Measurements from ENCODE around the gene SFXN5.
"Not testable (repeated sequence)": the region's sequence is repeated elsewhere in the genome, so short reads cannot be mapped to it uniquely, and the experiment has no call there.

SFXN5 gene

GRCh38 chr2:73093601-73094218 is 22.2 kb upstream of the SFXN5 start:
- H3K27ac ChIP-seq (ENCODE audit: low read length); H3K9ac ChIP-seq (ENCODE audit: low read depth, low read length); H3K27me3 ChIP-seq (ENCODE audit: insufficient read depth, low read length): not testable (repeated sequence)

DNA sequence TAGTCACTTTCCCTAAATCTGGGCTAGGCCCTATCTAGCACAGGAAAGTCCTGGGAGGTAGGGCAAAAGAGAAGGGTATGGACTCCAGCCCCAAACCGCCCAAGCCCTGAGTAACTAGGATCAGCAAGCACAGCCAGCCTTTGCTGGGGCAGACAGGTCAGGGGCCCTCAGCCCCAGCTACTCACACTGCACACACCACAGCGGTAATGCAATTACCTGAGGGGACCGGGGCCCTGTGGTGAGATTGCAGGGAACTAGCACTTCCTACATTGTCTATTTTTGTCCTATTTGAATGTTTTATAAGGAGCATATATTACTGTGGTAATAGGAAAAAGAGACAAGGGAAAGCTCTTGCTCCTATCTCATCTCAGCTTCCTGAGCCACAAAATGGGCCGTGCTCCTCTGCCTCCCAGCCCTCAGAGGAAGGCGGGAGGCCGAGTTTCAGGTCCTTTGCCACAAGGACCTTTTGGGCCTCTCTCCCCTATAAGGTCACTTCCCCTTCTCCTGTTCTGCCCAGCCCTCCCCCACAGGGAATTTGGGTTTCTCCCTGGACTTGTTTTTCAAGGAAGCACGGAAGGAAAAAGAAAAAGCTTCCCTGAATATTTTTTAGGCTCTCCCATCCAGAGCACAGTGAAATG is 20.8 kb upstream of the SFXN5 start:
- no peaks in the 10 kb centered on the region for H3K27me3 ChIP-seq (ENCODE audit: insufficient read depth, low read length)
- no peak overlapping the region for H3K9ac ChIP-seq (ENCODE audit: low read depth, low read length)
- no peaks in the 10 kb centered on the region for H3K36me3 ChIP-seq (ENCODE audit: insufficient read depth, low read depth, low read length)
- no peak overlapping the region for H3K27ac ChIP-seq (ENCODE audit: low read length)
- H3K4me1 ChIP-seq (ENCODE audit: insufficient read depth, low read length), result no peaks in the 10 kb centered on the region
- no peaks in the 10 kb centered on the region for H3K9me3 ChIP-seq (ENCODE audit: insufficient read depth, low read depth, low read length)
- H3K4me3 ChIP-seq (ENCODE audit: low read length), result no peak overlapping the region

More at GRCh38 chr2:73093601-73094218, 22.2 kb upstream of the SFXN5 start:
- not testable (repeated sequence) for H3K4me3 ChIP-seq (ENCODE audit: low read length); H3K4me1 ChIP-seq (ENCODE audit: insufficient read depth, low read length); H3K36me3 ChIP-seq (ENCODE audit: insufficient read depth, low read depth, low read length); H3K9me3 ChIP-seq (ENCODE audit: insufficient read depth, low read depth, low read length)

DNA sequence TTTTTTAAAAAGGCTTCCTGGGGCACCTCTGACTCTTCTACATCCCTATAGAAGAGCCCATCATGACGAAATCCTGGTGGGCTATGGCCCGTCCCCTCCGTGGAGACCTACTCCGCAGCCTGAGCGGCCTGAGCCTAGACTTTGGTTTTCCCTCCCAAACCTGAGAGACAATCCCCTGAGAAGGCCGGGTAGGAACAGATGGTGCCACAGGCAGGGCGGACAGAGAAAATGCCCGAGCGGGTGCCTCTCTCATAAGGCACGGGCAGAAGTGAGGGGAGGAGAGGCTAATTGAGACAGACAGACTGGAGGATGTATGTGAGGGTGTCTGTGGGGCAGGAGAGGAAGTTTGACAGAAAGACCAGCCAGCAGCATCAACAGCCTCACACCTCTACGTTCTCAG is 20.2 kb upstream of the SFXN5 start:
- H3K4me1 ChIP-seq (ENCODE audit: insufficient read depth, low read length), result no peaks in the 10 kb centered on the region
- no peaks in the 10 kb centered on the region for H3K27me3 ChIP-seq (ENCODE audit: insufficient read depth, low read length)
- no peaks in the 10 kb centered on the region for H3K36me3 ChIP-seq (ENCODE audit: insufficient read depth, low read depth, low read length)
- no peak overlapping the region for H3K4me3 ChIP-seq (ENCODE audit: low read length)
- no peak overlapping the region for H3K9ac ChIP-seq (ENCODE audit: low read depth, low read length)
- no peaks in the 10 kb centered on the region for H3K9me3 ChIP-seq (ENCODE audit: insufficient read depth, low read depth, low read length)
- no peak overlapping the region for H3K27ac ChIP-seq (ENCODE audit: low read length)

GRCh38 chr2:73091164-73091563 is 19.7 kb upstream of the SFXN5 start:
- Histone ChIP-seq H3K36me3 (ENCODE audit: insufficient read depth, low read depth, low read length) (no peaks in the 10 kb centered on the region), H3K27me3 (ENCODE audit: insufficient read depth, low read length) (no peaks in the 10 kb centered on the region), H3K9me3 (ENCODE audit: insufficient read depth, low read depth, low read length) (no peaks in the 10 kb centered on the region), H3K4me1 (ENCODE audit: insufficient read depth, low read length) (no peaks in the 10 kb centered on the region), H3K4me3 (ENCODE audit: low read length) (no peak overlapping the region), H3K27ac (ENCODE audit: low read length) (no peak overlapping the region), H3K9ac (ENCODE audit: low read depth, low read length) (no peak overlapping the region)

- H3K4me1 ChIP-seq (ENCODE audit: insufficient read depth, low read length), result peaks cover 5% of the 10 kb centered on the region; the same call in 1 of the 2 replicates
- H3K36me3 ChIP-seq (ENCODE audit: insufficient read depth, low read depth, low read length), result no peaks in the 10 kb centered on the region
- no peaks in the 10 kb centered on the region for H3K9me3 ChIP-seq (ENCODE audit: insufficient read depth, low read depth, low read length)
- H3K4me3 ChIP-seq (ENCODE audit: low read length), result no peak overlapping the region
- no peak overlapping the region for H3K9ac ChIP-seq (ENCODE audit: low read depth, low read length)
- no peaks in the 10 kb centered on the region for H3K27me3 ChIP-seq (ENCODE audit: insufficient read depth, low read length)
- H3K27ac ChIP-seq (ENCODE audit: low read length), result no peak overlapping the region
Measured at GRCh38 chr2:73089270-73090030, 17.9 kb upstream of the SFXN5 start.

DNA sequence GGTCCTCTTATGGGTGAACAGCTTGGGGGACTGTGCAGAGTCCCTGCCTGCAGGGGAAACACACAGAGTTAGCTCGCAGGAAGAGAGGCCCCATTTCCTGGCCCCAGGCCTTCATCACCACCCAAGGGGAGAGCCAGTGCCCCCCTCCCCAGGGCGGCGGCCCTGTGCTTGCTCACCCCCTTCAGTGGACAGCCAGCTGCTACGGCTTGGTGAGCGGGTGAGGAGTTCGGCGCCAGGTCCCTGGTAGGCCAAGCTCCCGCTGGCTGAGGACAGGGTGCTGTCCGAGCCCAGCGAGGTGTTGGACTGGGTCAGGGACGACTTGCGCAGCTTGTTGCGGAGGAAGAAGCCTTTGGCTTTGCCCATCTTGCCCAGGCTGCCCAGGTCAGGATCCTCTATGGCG is 17.2 kb upstream of the SFXN5 start:
- H3K4me3 ChIP-seq (ENCODE audit: low read length), result no peak overlapping the region
- H3K36me3 ChIP-seq (ENCODE audit: insufficient read depth, low read depth, low read length), result no peaks in the 10 kb centered on the region
- peaks cover 5% of the 10 kb centered on the region; the same call in 1 of the 2 replicates for H3K4me1 ChIP-seq (ENCODE audit: insufficient read depth, low read length)
- no peaks in the 10 kb centered on the region for H3K9me3 ChIP-seq (ENCODE audit: insufficient read depth, low read depth, low read length)
- no peaks in the 10 kb centered on the region for H3K27me3 ChIP-seq (ENCODE audit: insufficient read depth, low read length)
- no peak overlapping the region for H3K9ac ChIP-seq (ENCODE audit: low read depth, low read length)
- H3K27ac ChIP-seq (ENCODE audit: low read length), result no peak overlapping the region

DNA sequence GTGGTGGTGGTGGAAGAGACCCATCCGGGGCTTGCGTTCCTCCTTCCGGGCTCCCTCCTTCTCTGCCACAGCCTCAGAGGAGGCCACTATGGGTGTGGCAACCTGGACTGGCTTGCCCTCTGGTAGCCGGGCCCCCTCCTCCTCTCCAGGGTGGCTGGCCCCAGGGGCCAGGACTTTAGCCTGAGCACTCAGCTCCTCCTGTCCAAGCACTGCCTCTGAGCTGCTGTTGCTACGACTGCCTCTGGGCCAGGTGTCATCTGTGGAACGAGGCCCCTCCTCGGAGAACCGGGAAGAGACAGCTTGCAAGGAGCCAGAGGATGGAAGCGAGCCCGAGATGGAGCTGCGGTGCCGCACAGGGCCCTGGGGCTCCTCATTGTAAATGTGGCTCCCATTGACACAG is 16.7 kb upstream of the SFXN5 start:
- peaks cover 5% of the 10 kb centered on the region; the same call in 1 of the 2 replicates for H3K4me1 ChIP-seq (ENCODE audit: insufficient read depth, low read length)
- H3K27me3 ChIP-seq (ENCODE audit: insufficient read depth, low read length), result no peaks in the 10 kb centered on the region
- no peak overlapping the region for H3K27ac ChIP-seq (ENCODE audit: low read length)
- H3K36me3 ChIP-seq (ENCODE audit: insufficient read depth, low read depth, low read length), result no peaks in the 10 kb centered on the region
- no peak overlapping the region for H3K4me3 ChIP-seq (ENCODE audit: low read length)
- H3K9ac ChIP-seq (ENCODE audit: low read depth, low read length), result no peak overlapping the region
- no peaks in the 10 kb centered on the region for H3K9me3 ChIP-seq (ENCODE audit: insufficient read depth, low read depth, low read length)

DNA sequence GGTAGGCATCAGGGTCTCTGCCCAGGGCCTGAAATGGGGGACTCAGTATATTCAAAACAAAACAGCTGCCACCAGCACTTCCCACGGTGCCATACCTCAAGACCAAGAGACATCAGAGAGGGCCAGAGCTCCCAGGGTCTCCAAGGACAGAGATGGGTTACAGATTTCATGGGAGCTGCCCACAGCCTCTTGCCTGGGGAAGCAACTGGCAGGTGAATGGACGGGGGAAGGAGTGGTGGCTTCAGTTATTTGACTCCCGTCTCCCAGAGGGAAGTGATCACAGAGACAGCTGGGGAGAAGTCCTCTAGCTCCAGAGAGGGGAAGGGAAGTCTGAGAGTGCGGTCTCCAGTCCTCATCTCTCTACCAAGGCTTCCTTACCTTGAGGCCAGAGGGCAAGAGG is 15.8 kb upstream of the SFXN5 start:
- Histone ChIP-seq H3K27ac (ENCODE audit: low read length) (no peak overlapping the region), H3K9me3 (ENCODE audit: insufficient read depth, low read depth, low read length) (no peaks in the 10 kb centered on the region), H3K27me3 (ENCODE audit: insufficient read depth, low read length) (no peaks in the 10 kb centered on the region), H3K4me1 (ENCODE audit: insufficient read depth, low read length) (peaks cover 5% of the 10 kb centered on the region; the same call in 1 of the 2 replicates), H3K4me3 (ENCODE audit: low read length) (no peak overlapping the region), H3K36me3 (ENCODE audit: insufficient read depth, low read depth, low read length) (no peaks in the 10 kb centered on the region), H3K9ac (ENCODE audit: low read depth, low read length) (no peak overlapping the region)

GRCh38 chr2:73085691-73086090 is 14.2 kb upstream of the SFXN5 start:
- Histone ChIP-seq H3K9me3 (ENCODE audit: insufficient read depth, low read depth, low read length) (no peaks in the 10 kb centered on the region), H3K27me3 (ENCODE audit: insufficient read depth, low read length) (no peaks in the 10 kb centered on the region), H3K36me3 (ENCODE audit: insufficient read depth, low read depth, low read length) (no peaks in the 10 kb centered on the region), H3K9ac (ENCODE audit: low read depth, low read length) (no peak overlapping the region), H3K4me3 (ENCODE audit: low read length) (no peak overlapping the region), H3K4me1 (ENCODE audit: insufficient read depth, low read length) (peaks cover 9% of the 10 kb centered on the region; the same call in 1 of the 2 replicates), H3K27ac (ENCODE audit: low read length) (no peak overlapping the region)

DNA sequence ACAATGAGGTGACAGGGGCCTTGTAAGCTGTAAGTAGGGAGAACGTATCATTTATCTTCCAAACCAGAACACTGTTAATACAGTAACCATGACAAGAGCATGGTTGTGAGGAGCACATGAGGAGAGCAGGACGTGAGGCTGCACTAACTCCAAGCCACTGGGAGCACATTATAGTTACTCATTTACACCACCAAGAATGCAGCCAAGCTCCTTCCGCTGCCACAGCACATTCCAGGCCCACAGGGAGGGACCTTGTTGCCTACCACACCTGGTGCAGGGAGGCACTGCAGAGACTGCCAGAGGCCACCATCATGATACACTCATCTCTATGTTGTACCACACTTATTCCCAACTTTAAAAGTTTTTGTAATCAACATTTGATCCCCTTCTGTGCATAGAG is 13.5 kb upstream of the SFXN5 start:
- Histone ChIP-seq H3K9ac (ENCODE audit: low read depth, low read length) (no peak overlapping the region), H3K27me3 (ENCODE audit: insufficient read depth, low read length) (no peaks in the 10 kb centered on the region), H3K36me3 (ENCODE audit: insufficient read depth, low read depth, low read length) (no peaks in the 10 kb centered on the region), H3K4me1 (ENCODE audit: insufficient read depth, low read length) (peaks cover 9% of the 10 kb centered on the region; the same call in 1 of the 2 replicates), H3K4me3 (ENCODE audit: low read length) (no peak overlapping the region), H3K9me3 (ENCODE audit: insufficient read depth, low read depth, low read length) (no peaks in the 10 kb centered on the region), H3K27ac (ENCODE audit: low read length) (no peak overlapping the region)

GRCh38 chr2:73083886-73084800 is 12.6 kb upstream of the SFXN5 start:
- no peaks in the 10 kb centered on the region for H3K36me3 ChIP-seq (ENCODE audit: insufficient read depth, low read depth, low read length)
- H3K9me3 ChIP-seq (ENCODE audit: insufficient read depth, low read depth, low read length), result no peaks in the 10 kb centered on the region
- H3K4me3 ChIP-seq (ENCODE audit: low read length), result no peak overlapping the region
- no peak overlapping the region for H3K27ac ChIP-seq (ENCODE audit: low read length)
- H3K27me3 ChIP-seq (ENCODE audit: insufficient read depth, low read length), result no peaks in the 10 kb centered on the region
- H3K9ac ChIP-seq (ENCODE audit: low read depth, low read length), result no peak overlapping the region
- peaks cover 9% of the 10 kb centered on the region; the same call in 1 of the 2 replicates for H3K4me1 ChIP-seq (ENCODE audit: insufficient read depth, low read length)

All from iPS-20b (cell line).